HUES48 (cell line): ENCODE data around the gene PRKAG2.

Source experiments
- H3K27ac ChIP-seq: one replicate; pipeline ENCODE4 v1.7.0; 2013; ENCODE audit warnings: low read depth, low read length, inconsistent platforms
- H3K27me3 ChIP-seq: 2 replicates; pipeline ENCODE4 v1.6.1; 2013; ENCODE audit warnings: mild to moderate bottlenecking, low read length; ENCODE audit not compliant: control insufficient read depth, insufficient read depth
- H3K36me3 ChIP-seq: 2 replicates; pipeline ENCODE4 v1.6.1; 2013; ENCODE audit warnings: low read length; ENCODE audit not compliant: control insufficient read depth, insufficient read depth
- H3K4me1 ChIP-seq: 2 replicates; pipeline ENCODE4 v1.6.1; 2013; ENCODE audit warnings: mild to moderate bottlenecking, low read length; ENCODE audit not compliant: control insufficient read depth, insufficient read depth
- H3K4me3 ChIP-seq: 2 replicates; pipeline ENCODE4 v1.5.1; 2013; ENCODE audit warnings: mild to moderate bottlenecking, low read depth, low read length
- H3K9ac ChIP-seq: 2 replicates; pipeline ENCODE4 v1.6.1; 2013; ENCODE audit warnings: mild to moderate bottlenecking, low read depth, low read length, moderate library complexity
- H3K9me3 ChIP-seq: 2 replicates; pipeline ENCODE4 v1.6.1; 2013; ENCODE audit warnings: low read length; ENCODE audit not compliant: control insufficient read depth, insufficient read depth

PRKAG2 gene

GRCh38 chr7:151629713-151630272 is 247.1 kb downstream of the PRKAG2 start:
- H3K4me3 ChIP-seq = no peak overlapping the region
- H3K27ac ChIP-seq = no peak overlapping the region
- no peaks in the 10 kb centered on the region for H3K36me3 ChIP-seq
- peaks cover 5% of the 10 kb centered on the region; the same call in 1 of the 2 replicates for H3K9me3 ChIP-seq
- peaks cover 26% of the 10 kb centered on the region for H3K27me3 ChIP-seq
- H3K4me1 ChIP-seq = peaks cover 25% of the 10 kb centered on the region
- H3K9ac ChIP-seq = no peak overlapping the region

GRCh38 chr7:151628846-151629604 is 247.9 kb downstream of the PRKAG2 start:
- H3K9ac ChIP-seq = no peak overlapping the region
- H3K27me3 ChIP-seq = peaks cover 26% of the 10 kb centered on the region
- H3K27ac ChIP-seq = no peak overlapping the region
- peaks cover 5% of the 10 kb centered on the region; the same call in 1 of the 2 replicates for H3K9me3 ChIP-seq
- peaks cover 25% of the 10 kb centered on the region for H3K4me1 ChIP-seq
- H3K36me3 ChIP-seq = no peaks in the 10 kb centered on the region
- no peak overlapping the region for H3K4me3 ChIP-seq

GRCh38 chr7:151626422-151627115 is 250.3 kb downstream of the PRKAG2 start:
- Histone ChIP-seq H3K36me3 (no peaks in the 10 kb centered on the region), H3K9me3 (no peaks in the 10 kb centered on the region), H3K27ac (no peak overlapping the region), H3K4me1 (peaks cover 25% of the 10 kb centered on the region), H3K4me3 (no peak overlapping the region), H3K9ac (no peak overlapping the region), H3K27me3 (peaks cover 26% of the 10 kb centered on the region)

- H3K36me3 ChIP-seq = no peaks in the 10 kb centered on the region
- H3K9ac ChIP-seq = no peak overlapping the region
- H3K27ac ChIP-seq = no peak overlapping the region
- no peaks in the 10 kb centered on the region for H3K9me3 ChIP-seq
- H3K4me3 ChIP-seq = no peak overlapping the region
- peaks cover 15% of the 10 kb centered on the region for H3K4me1 ChIP-seq
- peaks cover 16% of the 10 kb centered on the region for H3K27me3 ChIP-seq
These were observed 251.3 kb downstream of the PRKAG2 start for GRCh38 chr7:151625606-151626005.

- Histone ChIP-seq H3K36me3 (no peaks in the 10 kb centered on the region), H3K27me3 (peaks cover 4% of the 10 kb centered on the region), H3K27ac (no peak overlapping the region), H3K4me3 (no peak overlapping the region), H3K9me3 (no peaks in the 10 kb centered on the region), H3K9ac (no peak overlapping the region), H3K4me1 (peaks cover 11% of the 10 kb centered on the region)
These were observed 252.5 kb downstream of the PRKAG2 start for GRCh38 chr7:151624246-151624928.

GRCh38 chr7:151623766-151624165 is 253.1 kb downstream of the PRKAG2 start:
- Histone ChIP-seq H3K36me3 (no peaks in the 10 kb centered on the region), H3K27ac (no peak overlapping the region), H3K9me3 (no peaks in the 10 kb centered on the region), H3K27me3 (no peaks in the 10 kb centered on the region), H3K4me3 (no peak overlapping the region), H3K9ac (no peak overlapping the region), H3K4me1 (peaks cover 5% of the 10 kb centered on the region)

- no peaks in the 10 kb centered on the region for H3K36me3 ChIP-seq
- no peak overlapping the region for H3K9ac ChIP-seq
- no peaks in the 10 kb centered on the region for H3K27me3 ChIP-seq
- H3K27ac ChIP-seq = no peak overlapping the region
- H3K4me1 ChIP-seq = no peaks in the 10 kb centered on the region
- no peak overlapping the region for H3K4me3 ChIP-seq
- no peaks in the 10 kb centered on the region for H3K9me3 ChIP-seq
These were observed 255.0 kb downstream of the PRKAG2 start for GRCh38 chr7:151621961-151622360.

- no peak overlapping the region for H3K27ac ChIP-seq
- H3K4me1 ChIP-seq = no peaks in the 10 kb centered on the region
- H3K27me3 ChIP-seq = no peaks in the 10 kb centered on the region
- no peaks in the 10 kb centered on the region for H3K9me3 ChIP-seq
- H3K9ac ChIP-seq = no peak overlapping the region
- H3K36me3 ChIP-seq = no peaks in the 10 kb centered on the region
- no peak overlapping the region for H3K4me3 ChIP-seq
These were observed 260.3 kb downstream of the PRKAG2 start for GRCh38 chr7:151616443-151617213.

- Histone ChIP-seq H3K27ac (no peak overlapping the region), H3K4me1 (no peaks in the 10 kb centered on the region), H3K36me3 (no peaks in the 10 kb centered on the region), H3K4me3 (no peak overlapping the region), H3K9ac (no peak overlapping the region), H3K27me3 (no peaks in the 10 kb centered on the region), H3K9me3 (no peaks in the 10 kb centered on the region)
These were observed 261.1 kb downstream of the PRKAG2 start for GRCh38 chr7:151615784-151616183.

GRCh38 chr7:151615058-151615457 is 261.9 kb downstream of the PRKAG2 start:
- Histone ChIP-seq H3K27ac (no peak overlapping the region), H3K9ac (no peak overlapping the region), H3K9me3 (no peaks in the 10 kb centered on the region), H3K4me3 (no peak overlapping the region), H3K27me3 (no peaks in the 10 kb centered on the region), H3K4me1 (no peaks in the 10 kb centered on the region), H3K36me3 (no peaks in the 10 kb centered on the region)
